HepG2 (cell line): ENCODE results near the gene DUSP22. TPM values are rescaled to one million over a fixed set of nuclear protein-coding genes. Genes with fewer than 3 reads are reported as not detected.

ENCODE experiments used
- KAT2B ChIP-seq: fragments of 150-350 bp; IDR thresholded peaks from 2 replicates; pipeline ENCODE4 v1.6.1; 2014; ENCODE audit warnings: low read depth, low read length, borderline replicate concordance
- NFKB2 ChIP-seq: sonication (generic); formaldehyde crosslinking; IDR thresholded peaks from 2 replicates; pipeline ENCODE4 v1.4.0; 2020; ENCODE audit warnings: missing genetic modification reagents, borderline replicate concordance
- NFYB ChIP-seq: sonication (generic); formaldehyde crosslinking; IDR thresholded peaks from 2 replicates; pipeline ENCODE4 v1.4.0; 2020; ENCODE audit warnings: missing genetic modification reagents
- PCBP1 ChIP-seq: fragments of 200-400 bp; formaldehyde crosslinking; IDR thresholded peaks from 2 replicates; pipeline ENCODE4 v1.6.1; 2017; ENCODE audit warnings: mild to moderate bottlenecking, low read depth, low read length, borderline replicate concordance
- SATB2 ChIP-seq: sonication (generic); formaldehyde crosslinking; IDR thresholded peaks from 2 replicates; pipeline ENCODE4 v1.5.0; 2020; ENCODE audit warnings: missing genetic modification reagents
- TGIF2 ChIP-seq: IDR thresholded peaks from 2 replicates; pipeline ENCODE4 v1.6.1; 2016; ENCODE audit warnings: control low read depth, missing compliant biosample characterization
- ZNF34 ChIP-seq: sonication (generic); formaldehyde crosslinking; IDR thresholded peaks from 2 replicates; pipeline ENCODE4 v1.4.0; 2020; ENCODE audit warnings: mild to moderate bottlenecking, missing genetic modification reagents, borderline replicate concordance
- ZNF782 ChIP-seq: sonication (generic); formaldehyde crosslinking; IDR thresholded peaks from 2 replicates; pipeline ENCODE4 v1.4.0; 2020; ENCODE audit warnings: missing genetic modification reagents, mild to moderate bottlenecking, borderline replicate concordance
- ZNF788 ChIP-seq: sonication (generic); formaldehyde crosslinking; IDR thresholded peaks from 2 replicates; pipeline ENCODE4 v1.5.0; 2020; ENCODE audit warnings: mild to moderate bottlenecking, missing genetic modification reagents, borderline replicate concordance
- polyA plus RNA-seq, 8 experiments: library from polyadenylated mRNA; depleted of rRNA in 3 of 8; stranded (reverse) in 7 of 8; unstranded in 1 of 8; fragments of >200 nt; fragmentation: Illumina TruSeq in 4 of 8; extraction: Trizol in 4 of 8; gene quantifications; 2 replicates each; pipeline versions ENCODE4 v1.2.1 to v1.2.3, GENCODE V29; 2011 to 2016; ENCODE audit warnings: low read depth in 4 of 8, missing spikeins in 1 of 8, mixed read lengths in 1 of 8; ENCODE audit not compliant: insufficient read depth in 1 of 8
- total RNA-seq, 5 experiments: library from RNA; depleted of rRNA; stranded (reverse); fragments of >200 nt; fragmentation: Illumina TruSeq; extraction: Trizol; gene quantifications; 2 replicates each; pipeline ENCODE4 v1.2.3, GENCODE V29; 2016; ENCODE audit warnings: low read depth in 1 of 5
- TF ChIP-seq, protein P1 (sequence below): sonication (generic); formaldehyde crosslinking; IDR thresholded peaks from one replicate; pipeline ENCODE4 v1.5.1; 2020; ENCODE audit warnings: mild to moderate bottlenecking, missing genetic modification reagents; ENCODE audit errors: not compliant biosample characterization
- TF ChIP-seq, protein P2 (sequence below), 2 experiments: sonication (generic) in 1 of 2; formaldehyde crosslinking in 1 of 2; IDR thresholded peaks; 2 replicates each; pipeline versions ENCODE4 v1.4.0 to v1.6.1; 2016 to 2020; ENCODE audit warnings: borderline replicate concordance in 1 of 2, low read depth in 1 of 2, mild to moderate bottlenecking in 1 of 2, missing genetic modification reagents in 1 of 2
- TF ChIP-seq, protein P3 (sequence below): sonication (generic); formaldehyde crosslinking; IDR thresholded peaks from 2 replicates; pipeline ENCODE4 v1.5.0; 2020; ENCODE audit warnings: mild to moderate bottlenecking, missing genetic modification reagents

Gene DUSP22
- total and polyA plus RNA-seq, 2 of the 13 experiments (the other 11 are each of a cell fraction or from before 2014, with no cell fraction given): 20.2 to 32.8 TPM

DNA sequence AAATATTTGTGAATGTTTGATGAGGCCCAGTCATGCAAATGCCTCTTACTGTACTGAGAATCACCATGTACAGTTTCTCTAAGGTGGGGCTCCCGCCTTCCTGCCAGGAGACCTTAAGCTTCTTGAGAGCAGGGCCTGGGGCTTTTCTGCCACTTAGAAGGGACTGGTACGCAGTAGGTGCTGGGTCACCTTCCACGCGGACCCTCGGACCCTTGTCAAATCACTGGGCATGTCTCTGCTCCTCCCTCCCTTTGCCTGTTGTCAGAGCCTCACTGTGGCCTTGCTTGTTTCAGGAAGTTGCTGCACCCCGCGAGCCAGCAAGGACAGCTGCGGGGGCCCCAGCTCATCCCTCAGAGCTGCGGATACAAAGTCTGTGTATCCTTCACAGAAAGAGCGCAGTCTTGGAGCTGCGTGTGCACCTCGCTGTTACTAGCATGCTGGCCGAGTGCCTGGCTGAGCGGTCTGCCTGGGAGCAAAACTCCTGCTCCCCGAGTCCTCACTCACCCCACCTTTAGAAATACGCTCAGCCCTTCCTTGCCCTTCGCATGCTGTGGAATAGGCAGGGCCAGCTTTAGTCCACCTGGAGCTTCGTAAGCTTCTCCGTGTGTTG, 68.6 kb downstream of the DUSP22 start (continued):
- TF ChIP-seq, protein P1, sequence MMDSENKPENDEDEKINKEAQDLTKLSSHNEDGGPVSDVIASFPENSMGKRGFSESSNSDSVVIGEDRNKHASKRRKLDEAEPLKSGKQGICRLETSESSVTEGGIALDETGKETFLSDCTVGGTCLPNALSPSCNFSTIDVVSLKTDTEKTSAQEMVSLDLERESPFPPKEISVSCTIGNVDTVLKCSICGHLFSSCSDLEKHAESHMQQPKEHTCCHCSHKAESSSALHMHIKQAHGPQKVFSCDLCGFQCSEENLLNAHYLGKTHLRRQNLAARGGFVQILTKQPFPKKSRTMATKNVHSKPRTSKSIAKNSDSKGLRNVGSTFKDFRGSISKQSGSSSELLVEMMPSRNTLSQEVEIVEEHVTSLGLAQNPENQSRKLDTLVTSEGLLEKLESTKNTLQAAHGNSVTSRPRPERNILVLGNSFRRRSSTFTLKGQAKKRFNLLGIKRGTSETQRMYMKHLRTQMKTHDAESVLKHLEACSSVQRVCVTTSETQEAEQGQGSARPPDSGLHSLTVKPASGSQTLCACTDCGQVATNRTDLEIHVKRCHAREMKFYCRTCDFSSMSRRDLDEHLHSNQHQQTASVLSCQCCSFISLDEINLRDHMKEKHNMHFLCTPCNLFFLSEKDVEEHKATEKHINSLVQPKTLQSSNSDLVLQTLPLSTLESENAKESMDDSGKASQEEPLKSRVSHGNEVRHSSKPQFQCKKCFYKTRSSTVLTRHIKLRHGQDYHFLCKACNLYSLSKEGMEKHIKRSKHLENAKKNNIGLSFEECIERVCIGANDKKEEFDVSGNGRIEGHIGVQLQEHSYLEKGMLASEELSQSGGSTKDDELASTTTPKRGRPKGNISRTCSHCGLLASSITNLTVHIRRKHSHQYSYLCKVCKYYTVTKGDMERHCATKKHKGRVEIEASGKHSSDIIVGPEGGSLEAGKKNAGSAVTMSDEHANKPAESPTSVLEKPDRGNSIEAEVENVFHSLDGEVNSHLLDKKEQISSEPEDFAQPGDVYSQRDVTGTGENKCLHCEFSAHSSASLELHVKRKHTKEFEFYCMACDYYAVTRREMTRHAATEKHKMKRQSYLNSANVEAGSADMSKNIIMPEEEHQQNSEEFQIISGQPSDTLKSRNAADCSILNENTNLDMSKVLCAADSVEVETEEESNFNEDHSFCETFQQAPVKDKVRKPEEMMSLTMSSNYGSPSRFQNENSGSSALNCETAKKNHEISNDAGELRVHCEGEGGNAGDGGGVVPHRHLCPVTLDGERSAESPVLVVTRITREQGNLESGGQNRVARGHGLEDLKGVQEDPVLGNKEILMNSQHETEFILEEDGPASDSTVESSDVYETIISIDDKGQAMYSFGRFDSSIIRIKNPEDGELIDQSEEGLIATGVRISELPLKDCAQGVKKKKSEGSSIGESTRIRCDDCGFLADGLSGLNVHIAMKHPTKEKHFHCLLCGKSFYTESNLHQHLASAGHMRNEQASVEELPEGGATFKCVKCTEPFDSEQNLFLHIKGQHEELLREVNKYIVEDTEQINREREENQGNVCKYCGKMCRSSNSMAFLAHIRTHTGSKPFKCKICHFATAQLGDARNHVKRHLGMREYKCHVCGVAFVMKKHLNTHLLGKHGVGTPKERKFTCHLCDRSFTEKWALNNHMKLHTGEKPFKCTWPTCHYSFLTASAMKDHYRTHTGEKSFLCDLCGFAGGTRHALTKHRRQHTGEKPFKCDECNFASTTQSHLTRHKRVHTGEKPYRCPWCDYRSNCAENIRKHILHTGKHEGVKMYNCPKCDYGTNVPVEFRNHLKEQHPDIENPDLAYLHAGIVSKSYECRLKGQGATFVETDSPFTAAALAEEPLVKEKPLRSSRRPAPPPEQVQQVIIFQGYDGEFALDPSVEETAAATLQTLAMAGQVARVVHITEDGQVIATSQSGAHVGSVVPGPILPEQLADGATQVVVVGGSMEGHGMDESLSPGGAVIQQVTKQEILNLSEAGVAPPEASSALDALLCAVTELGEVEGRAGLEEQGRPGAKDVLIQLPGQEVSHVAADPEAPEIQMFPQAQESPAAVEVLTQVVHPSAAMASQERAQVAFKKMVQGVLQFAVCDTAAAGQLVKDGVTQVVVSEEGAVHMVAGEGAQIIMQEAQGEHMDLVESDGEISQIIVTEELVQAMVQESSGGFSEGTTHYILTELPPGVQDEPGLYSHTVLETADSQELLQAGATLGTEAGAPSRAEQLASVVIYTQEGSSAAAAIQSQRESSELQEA (CRISPR knock-in tag): peak; percentile 65
- TF ChIP-seq KAT2B (no peak), ZNF34 (CRISPR knock-in tag) (peak; percentile 29; the same call in 1 of the 2 replicates), ZNF788 (0 out of 2 replicates have a peak, but pooled peaks have one; percentile 10), SATB2 (CRISPR knock-in tag) (no peak), PCBP1 (no peak), NFYB (CRISPR knock-in tag) (no peak), ZNF782 (CRISPR knock-in tag) (0 out of 2 replicates have a peak, but pooled peaks have one; percentile 45), TGIF2 (CRISPR knock-in tag) (no peak), NFKB2 (CRISPR knock-in tag) (0 out of 2 replicates have a peak, but pooled peaks have one; percentile 39)
- TF ChIP-seq, protein P2, sequence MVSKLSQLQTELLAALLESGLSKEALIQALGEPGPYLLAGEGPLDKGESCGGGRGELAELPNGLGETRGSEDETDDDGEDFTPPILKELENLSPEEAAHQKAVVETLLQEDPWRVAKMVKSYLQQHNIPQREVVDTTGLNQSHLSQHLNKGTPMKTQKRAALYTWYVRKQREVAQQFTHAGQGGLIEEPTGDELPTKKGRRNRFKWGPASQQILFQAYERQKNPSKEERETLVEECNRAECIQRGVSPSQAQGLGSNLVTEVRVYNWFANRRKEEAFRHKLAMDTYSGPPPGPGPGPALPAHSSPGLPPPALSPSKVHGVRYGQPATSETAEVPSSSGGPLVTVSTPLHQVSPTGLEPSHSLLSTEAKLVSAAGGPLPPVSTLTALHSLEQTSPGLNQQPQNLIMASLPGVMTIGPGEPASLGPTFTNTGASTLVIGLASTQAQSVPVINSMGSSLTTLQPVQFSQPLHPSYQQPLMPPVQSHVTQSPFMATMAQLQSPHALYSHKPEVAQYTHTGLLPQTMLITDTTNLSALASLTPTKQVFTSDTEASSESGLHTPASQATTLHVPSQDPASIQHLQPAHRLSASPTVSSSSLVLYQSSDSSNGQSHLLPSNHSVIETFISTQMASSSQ (IDR thresholded peaks at IDR 0.05; ENCODE audit: low read depth): no peak
- TF ChIP-seq, protein P2 (CRISPR knock-in tag; IDR thresholded peaks at IDR 0.05; ENCODE audit: borderline replicate concordance): 0 out of 2 replicates have a peak, but pooled peaks have one; percentile 27
- TF ChIP-seq, protein P3, sequence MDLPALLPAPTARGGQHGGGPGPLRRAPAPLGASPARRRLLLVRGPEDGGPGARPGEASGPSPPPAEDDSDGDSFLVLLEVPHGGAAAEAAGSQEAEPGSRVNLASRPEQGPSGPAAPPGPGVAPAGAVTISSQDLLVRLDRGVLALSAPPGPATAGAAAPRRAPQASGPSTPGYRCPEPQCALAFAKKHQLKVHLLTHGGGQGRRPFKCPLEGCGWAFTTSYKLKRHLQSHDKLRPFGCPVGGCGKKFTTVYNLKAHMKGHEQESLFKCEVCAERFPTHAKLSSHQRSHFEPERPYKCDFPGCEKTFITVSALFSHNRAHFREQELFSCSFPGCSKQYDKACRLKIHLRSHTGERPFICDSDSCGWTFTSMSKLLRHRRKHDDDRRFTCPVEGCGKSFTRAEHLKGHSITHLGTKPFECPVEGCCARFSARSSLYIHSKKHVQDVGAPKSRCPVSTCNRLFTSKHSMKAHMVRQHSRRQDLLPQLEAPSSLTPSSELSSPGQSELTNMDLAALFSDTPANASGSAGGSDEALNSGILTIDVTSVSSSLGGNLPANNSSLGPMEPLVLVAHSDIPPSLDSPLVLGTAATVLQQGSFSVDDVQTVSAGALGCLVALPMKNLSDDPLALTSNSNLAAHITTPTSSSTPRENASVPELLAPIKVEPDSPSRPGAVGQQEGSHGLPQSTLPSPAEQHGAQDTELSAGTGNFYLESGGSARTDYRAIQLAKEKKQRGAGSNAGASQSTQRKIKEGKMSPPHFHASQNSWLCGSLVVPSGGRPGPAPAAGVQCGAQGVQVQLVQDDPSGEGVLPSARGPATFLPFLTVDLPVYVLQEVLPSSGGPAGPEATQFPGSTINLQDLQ (CRISPR knock-in tag): no peak
